Epithelial cell of esophagus (primary cell): ENCODE results near the gene GPC5.
A peak's percentile ranks its signal among the peaks of the same experiment; 100 is the strongest.
"Not testable (repeated sequence)": the region's sequence is repeated elsewhere in the genome, so short reads cannot be mapped to it uniquely, and the experiment has no call there.

Source experiments
- DNase-seq: peaks from one replicate; pipeline ENCODE4 v3.0.0; 2010; ENCODE audit warnings: low read depth
- H3K4me3 ChIP-seq: 2 replicates; pipeline ENCODE4 v1.5.1; 2011; ENCODE audit warnings: mild to moderate bottlenecking, low read length, control low read depth
- CTCF ChIP-seq: IDR thresholded peaks from 2 replicates; pipeline ENCODE4 v1.5.1; 2011; ENCODE audit warnings: low read depth, mild to moderate bottlenecking, low read length, control low read depth, inconsistent platforms; ENCODE audit not compliant: insufficient read depth; ENCODE audit errors: missing control alignments

Gene GPC5

GRCh38 chr13:92734545-92734944 is 1336.1 kb downstream of the GPC5 start:
- H3K4me3 ChIP-seq = no peak overlapping the region
- no peak for TF ChIP-seq CTCF
- DNase-seq = no peak

GRCh38 chr13:92735909-92736308 is 1337.5 kb downstream of the GPC5 start:
- no peak for TF ChIP-seq CTCF
- no peak overlapping the region for H3K4me3 ChIP-seq
- no peak for DNase-seq

GRCh38 chr13:92739306-92739818 is 1340.9 kb downstream of the GPC5 start:
- DNase-seq = peak; percentile 8
- no peak overlapping the region for H3K4me3 ChIP-seq

GRCh38 chr13:92743992-92744391 is 1345.6 kb downstream of the GPC5 start:
- no peak overlapping the region for H3K4me3 ChIP-seq
- TF ChIP-seq CTCF = no peak
- DNase-seq = no peak

More at GRCh38 chr13:92739306-92739818, 1340.9 kb downstream of the GPC5 start:
- TF ChIP-seq CTCF = no peak

GRCh38 chr13:92745258-92745657 is 1346.8 kb downstream of the GPC5 start:
- peak; percentile 5 for DNase-seq
- TF ChIP-seq CTCF = no peak
- H3K4me3 ChIP-seq = no peak overlapping the region

GRCh38 chr13:92752705-92753104 is 1354.3 kb downstream of the GPC5 start:
- peak; percentile 17 for DNase-seq
- H3K4me3 ChIP-seq = not testable (repeated sequence)

- TF ChIP-seq CTCF = no peak
- no peak for DNase-seq
- no peak overlapping the region for H3K4me3 ChIP-seq
Measured at GRCh38 chr13:92761710-92762109, 1363.3 kb downstream of the GPC5 start.
